C4-2B (cell line): ENCODE measurements around the gene COQ3.

ENCODE experiments used
- H3K27ac ChIP-seq: fragments of 450-650 bp; 2 replicates; pipeline ENCODE4 v1.5.1; 2017
- ZFX ChIP-seq: fragments of 450-650 bp; IDR thresholded peaks from 2 replicates; pipeline ENCODE4 v1.6.1; 2017
- TF ChIP-seq, protein P1 (sequence below): fragments of 450-650 bp; conservative IDR thresholded peaks from 2 replicates; pipeline ENCODE4 v1.5.1; 2017; ENCODE audit warnings: mild to moderate bottlenecking

Gene COQ3, protein sequence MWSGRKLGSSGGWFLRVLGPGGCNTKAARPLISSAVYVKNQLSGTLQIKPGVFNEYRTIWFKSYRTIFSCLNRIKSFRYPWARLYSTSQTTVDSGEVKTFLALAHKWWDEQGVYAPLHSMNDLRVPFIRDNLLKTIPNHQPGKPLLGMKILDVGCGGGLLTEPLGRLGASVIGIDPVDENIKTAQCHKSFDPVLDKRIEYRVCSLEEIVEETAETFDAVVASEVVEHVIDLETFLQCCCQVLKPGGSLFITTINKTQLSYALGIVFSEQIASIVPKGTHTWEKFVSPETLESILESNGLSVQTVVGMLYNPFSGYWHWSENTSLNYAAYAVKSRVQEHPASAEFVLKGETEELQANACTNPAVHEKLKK

DNA sequence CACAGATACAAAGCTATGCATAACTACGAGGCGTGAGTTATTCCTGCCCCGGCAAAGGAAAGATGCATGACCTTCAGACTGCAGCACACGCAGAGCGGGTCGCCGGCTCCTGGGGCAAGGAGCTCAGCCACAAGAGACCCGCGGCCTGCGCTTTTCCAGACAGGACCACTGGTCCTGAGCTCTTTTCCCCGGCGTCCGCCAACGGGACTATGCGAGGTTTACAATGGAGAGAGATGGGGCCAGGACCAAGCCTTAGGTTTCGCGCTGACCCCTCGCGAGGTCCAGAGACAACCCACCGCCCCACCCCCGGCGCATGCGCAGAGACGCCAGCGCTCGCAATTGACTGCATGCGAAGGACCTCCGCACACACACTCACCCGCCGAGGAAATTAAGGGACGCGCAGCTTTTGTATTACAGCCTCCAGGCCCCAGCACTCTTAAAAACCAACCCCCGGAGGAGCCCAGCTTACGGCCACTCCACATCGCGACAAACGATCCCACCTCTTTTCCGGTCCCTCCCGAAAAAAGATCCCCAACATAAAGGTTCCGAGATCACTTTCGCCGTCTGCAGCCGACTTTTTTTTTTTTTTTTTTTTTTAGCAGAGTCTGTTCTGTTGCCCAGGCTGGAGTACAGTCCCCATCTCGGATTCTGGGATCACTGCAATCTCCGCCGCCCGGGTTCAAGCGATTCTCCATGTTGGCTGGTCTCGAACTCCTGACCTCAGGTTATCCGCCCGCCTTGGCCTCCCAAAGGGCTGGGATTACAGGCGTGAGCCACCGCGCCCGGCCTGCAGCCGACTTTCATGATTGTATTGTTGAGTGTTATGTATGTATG lies at the start of gene COQ3:
COQ3 (minus strand) TSS at position 498 of the 834 bp plus-strand sequence; CDS start at position 482, 16 bp downstream.
- no peak for TF ChIP-seq ZFX
- TF ChIP-seq, protein P1, sequence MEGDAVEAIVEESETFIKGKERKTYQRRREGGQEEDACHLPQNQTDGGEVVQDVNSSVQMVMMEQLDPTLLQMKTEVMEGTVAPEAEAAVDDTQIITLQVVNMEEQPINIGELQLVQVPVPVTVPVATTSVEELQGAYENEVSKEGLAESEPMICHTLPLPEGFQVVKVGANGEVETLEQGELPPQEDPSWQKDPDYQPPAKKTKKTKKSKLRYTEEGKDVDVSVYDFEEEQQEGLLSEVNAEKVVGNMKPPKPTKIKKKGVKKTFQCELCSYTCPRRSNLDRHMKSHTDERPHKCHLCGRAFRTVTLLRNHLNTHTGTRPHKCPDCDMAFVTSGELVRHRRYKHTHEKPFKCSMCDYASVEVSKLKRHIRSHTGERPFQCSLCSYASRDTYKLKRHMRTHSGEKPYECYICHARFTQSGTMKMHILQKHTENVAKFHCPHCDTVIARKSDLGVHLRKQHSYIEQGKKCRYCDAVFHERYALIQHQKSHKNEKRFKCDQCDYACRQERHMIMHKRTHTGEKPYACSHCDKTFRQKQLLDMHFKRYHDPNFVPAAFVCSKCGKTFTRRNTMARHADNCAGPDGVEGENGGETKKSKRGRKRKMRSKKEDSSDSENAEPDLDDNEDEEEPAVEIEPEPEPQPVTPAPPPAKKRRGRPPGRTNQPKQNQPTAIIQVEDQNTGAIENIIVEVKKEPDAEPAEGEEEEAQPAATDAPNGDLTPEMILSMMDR: no peak
- H3K27ac ChIP-seq: peak within 1 kb of the TSS; percentile 74

DNA sequence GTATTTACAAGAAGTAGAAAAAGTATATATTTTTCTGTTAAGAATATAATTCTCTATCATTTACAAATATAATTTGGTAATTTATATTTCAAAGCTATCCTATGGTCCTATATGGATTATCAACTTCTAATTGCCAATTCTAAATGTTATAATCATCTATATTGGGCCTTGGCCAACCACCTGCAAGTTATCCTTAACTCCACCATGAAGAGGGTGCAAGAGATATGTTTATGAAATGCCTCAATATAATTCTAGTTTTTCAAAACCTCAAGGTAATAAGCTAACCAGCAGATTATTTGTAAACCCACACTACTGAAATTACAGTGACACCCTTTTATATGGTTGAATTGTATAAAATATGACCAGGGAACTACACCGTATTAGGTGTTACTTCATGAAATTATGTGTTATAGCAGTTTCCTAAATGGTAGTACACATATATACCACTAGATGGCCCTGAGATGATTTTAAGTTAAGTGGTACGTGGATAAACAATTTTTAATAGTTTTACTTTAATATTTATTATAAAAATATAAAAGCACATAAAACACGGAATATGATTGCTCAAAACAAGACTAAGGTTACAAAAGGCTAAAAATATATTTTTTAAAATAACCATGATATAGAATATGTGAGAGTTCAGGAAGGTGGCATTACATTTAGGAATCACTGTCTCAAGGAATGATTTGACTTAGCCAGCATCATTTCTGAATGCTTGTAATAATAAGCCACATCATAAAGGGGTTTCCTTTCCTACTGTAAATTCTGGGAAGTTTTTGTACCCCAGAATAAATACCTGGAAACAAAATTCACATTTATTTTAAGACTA lies 40.9 kb upstream of the COQ3 start:
- H3K27ac ChIP-seq: no peak overlapping the region
- TF ChIP-seq, protein P1: peak; percentile 74
- TF ChIP-seq ZFX: no peak

DNA sequence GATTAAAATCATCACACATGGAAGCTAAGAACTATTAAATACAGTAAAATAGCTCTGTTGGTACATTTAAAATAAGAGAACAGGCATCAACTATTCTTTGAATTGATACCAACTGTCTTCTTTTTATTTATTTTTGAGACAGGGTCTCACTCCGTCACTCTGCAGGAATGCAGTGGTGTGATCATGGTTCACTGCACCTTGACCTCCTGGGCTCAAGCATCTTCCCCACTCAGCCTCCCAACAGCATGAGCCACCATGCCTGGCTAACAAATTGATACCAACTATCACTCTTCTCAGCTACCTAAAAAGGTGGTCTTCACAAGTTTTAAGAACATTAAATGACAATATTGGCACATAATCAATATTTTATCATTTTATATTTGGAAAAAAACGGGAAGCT lies 38.9 kb upstream of the COQ3 start:
- H3K27ac ChIP-seq: no peak overlapping the region
- no peak for TF ChIP-seq ZFX
- TF ChIP-seq, protein P1: no peak

DNA sequence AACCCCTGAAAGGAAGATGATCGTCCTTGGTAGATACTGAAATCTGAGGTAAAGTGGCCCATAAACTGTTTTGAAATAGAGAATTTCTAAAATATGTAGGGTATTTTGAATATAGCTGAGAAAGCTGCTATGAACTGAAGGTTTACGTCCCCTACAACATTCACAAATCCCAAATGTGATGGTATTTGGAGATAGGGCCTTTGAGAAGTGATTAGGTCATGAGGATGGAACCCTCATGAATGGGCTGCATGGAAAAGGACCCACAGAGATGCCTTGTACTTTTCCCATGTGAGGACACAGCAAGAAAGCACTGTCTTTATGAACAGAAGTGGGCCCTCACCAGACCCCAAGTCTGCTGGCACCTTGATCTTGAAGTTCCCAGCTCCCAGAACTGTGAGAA lies 37.9 kb upstream of the COQ3 start:
- no peak overlapping the region for H3K27ac ChIP-seq
- no peak for TF ChIP-seq ZFX
- TF ChIP-seq, protein P1: no peak

DNA sequence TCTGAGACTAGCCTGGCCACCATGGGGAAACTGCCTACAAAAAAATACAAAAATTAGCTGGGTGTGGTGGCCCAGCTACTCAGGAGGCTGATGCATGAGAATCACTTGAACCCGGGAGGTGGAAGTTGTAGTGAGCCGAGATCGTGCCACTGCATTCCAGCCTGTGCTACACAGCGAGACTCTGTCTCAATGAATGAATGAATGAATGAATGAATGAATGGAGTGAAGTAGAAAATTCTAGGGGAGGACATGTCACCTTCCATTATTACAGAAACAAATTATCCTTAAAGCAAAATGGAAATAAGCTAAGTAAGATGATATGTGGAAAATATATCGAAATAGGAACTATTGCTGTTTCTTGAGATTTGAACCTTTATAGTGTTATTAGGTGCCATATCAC lies 34.0 kb upstream of the COQ3 start:
- TF ChIP-seq ZFX: no peak
- TF ChIP-seq, protein P1: no peak
- no peak overlapping the region for H3K27ac ChIP-seq

DNA sequence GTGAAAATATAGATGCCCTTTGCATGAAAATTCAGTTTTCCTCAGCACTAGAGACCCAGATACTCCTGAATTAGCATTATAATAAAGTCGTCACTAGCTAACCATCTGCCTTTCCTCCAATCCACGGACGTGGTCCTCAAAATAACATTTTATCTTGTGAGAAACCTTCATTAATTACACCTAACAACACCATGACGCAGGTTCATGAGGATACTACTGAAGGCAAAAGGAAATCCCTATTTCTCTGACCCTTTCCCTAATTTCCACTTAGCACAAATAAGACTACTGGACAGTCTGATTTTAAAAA lies 32.4 kb upstream of the COQ3 start:
- H3K27ac ChIP-seq: peak overlapping the region; percentile 90
- TF ChIP-seq, protein P1: no peak
- no peak for TF ChIP-seq ZFX
